ENCODE data around the gene HFE.

Gene HFE

DNA sequence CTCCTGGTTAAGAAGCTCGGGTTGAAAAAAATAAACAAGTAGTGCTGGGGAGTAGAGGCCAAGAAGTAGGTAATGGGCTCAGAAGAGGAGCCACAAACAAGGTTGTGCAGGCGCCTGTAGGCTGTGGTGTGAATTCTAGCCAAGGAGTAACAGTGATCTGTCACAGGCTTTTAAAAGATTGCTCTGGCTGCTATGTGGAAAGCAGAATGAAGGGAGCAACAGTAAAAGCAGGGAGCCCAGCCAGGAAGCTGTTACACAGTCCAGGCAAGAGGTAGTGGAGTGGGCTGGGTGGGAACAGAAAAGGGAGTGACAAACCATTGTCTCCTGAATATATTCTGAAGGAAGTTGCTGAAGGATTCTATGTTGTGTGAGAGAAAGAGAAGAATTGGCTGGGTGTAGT is 2.0 kb downstream of the HFE start (continued):
- TF ChIP-seq, protein P1, sequence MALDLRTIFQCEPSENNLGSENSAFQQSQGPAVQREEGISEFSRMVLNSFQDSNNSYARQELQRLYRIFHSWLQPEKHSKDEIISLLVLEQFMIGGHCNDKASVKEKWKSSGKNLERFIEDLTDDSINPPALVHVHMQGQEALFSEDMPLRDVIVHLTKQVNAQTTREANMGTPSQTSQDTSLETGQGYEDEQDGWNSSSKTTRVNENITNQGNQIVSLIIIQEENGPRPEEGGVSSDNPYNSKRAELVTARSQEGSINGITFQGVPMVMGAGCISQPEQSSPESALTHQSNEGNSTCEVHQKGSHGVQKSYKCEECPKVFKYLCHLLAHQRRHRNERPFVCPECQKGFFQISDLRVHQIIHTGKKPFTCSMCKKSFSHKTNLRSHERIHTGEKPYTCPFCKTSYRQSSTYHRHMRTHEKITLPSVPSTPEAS (tag by site-specific recombination; IDR thresholded peaks at IDR 0.05) = no peak

DNA sequence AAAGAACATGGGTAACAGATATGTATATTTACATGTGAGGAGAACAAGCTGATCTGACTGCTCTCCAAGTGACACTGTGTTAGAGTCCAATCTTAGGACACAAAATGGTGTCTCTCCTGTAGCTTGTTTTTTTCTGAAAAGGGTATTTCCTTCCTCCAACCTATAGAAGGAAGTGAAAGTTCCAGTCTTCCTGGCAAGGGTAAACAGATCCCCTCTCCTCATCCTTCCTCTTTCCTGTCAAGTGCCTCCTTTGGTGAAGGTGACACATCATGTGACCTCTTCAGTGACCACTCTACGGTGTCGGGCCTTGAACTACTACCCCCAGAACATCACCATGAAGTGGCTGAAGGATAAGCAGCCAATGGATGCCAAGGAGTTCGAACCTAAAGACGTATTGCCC is 5.2 kb downstream of the HFE start:
- no peak for TF ChIP-seq ZNF112 (tag by site-specific recombination; IDR thresholded peaks at IDR 0.05)
- no peak for TF ChIP-seq ZNF501 (tag by site-specific recombination; IDR thresholded peaks at IDR 0.05)
- no peak for TF ChIP-seq ZNF404 (tag by site-specific recombination; IDR thresholded peaks at IDR 0.05)
- no peak for TF ChIP-seq ZNF37A (tag by site-specific recombination; IDR thresholded peaks at IDR 0.05)
- ChIA-PET CTCF (interaction anchor here (0.7 to 20.5 kb wide), 3 partner anchors 12 to 49 kb away, joined by 3 to 724 read pairs (median 3); a partner anchor contains a TSS), POLR2A (interaction anchor here (0.9 to 1.7 kb wide), 2 partner anchors 23 to 60 kb away, joined by 3 to 5 read pairs; a partner anchor contains a TSS)
- Histone ChIP-seq H3K9me3 (ENCODE audit: control insufficient read depth, insufficient read depth, low read depth, low read length) (no peaks in the 10 kb centered on the region), H3K4me3 (ENCODE audit: low read depth, low read length) (no peak overlapping the region), H3K27ac (ENCODE audit: extremely low read depth, low read depth, low read length) (no peak overlapping the region), H3K4me1 (ENCODE audit: control insufficient read depth, insufficient read depth, low read length) (no peaks in the 10 kb centered on the region), H3K36me3 (ENCODE audit: control insufficient read depth in 2 of 2, insufficient read depth in 1 of 2, low read length in 2 of 2) (no peaks in the 10 kb centered on the region)

DNA sequence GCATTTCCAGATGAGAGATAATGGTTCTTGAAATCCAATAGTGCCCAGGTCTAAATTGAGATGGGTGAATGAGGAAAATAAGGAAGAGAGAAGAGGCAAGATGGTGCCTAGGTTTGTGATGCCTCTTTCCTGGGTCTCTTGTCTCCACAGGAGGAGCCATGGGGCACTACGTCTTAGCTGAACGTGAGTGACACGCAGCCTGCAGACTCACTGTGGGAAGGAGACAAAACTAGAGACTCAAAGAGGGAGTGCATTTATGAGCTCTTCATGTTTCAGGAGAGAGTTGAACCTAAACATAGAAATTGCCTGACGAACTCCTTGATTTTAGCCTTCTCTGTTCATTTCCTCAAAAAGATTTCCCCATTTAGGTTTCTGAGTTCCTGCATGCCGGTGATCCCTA is 6.8 kb downstream of the HFE start:
- Histone ChIP-seq H3K4me1 (ENCODE audit: control insufficient read depth, insufficient read depth, low read length) (no peaks in the 10 kb centered on the region), H3K27ac (ENCODE audit: extremely low read depth, low read depth, low read length) (no peak overlapping the region), H3K9me3 (ENCODE audit: control insufficient read depth, insufficient read depth, low read depth, low read length) (no peaks in the 10 kb centered on the region), H3K36me3 (ENCODE audit: control insufficient read depth in 2 of 2, insufficient read depth in 1 of 2, low read length in 2 of 2) (no peaks in the 10 kb centered on the region), H3K4me3 (ENCODE audit: low read depth, low read length) (no peak overlapping the region)
- TF ChIP-seq, protein P2, sequence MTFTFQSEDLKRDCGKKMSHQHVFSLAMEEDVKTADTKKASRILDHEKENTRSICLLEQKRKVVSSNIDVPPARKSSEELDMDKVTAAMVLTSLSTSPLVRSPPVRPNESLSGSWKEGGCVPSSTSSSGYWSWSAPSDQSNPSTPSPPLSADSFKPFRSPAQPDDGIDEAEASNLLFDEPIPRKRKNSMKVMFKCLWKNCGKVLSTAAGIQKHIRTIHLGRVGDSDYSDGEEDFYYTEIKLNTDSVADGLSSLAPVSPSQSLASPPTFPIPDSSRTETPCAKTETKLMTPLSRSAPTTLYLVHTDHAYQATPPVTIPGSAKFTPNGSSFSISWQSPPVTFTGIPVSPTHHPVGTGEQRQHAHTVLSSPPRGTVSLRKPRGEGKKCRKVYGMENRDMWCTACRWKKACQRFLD (tag by site-specific recombination; IDR thresholded peaks at IDR 0.05) = no peak
- TF ChIP-seq ZNF10 (tag by site-specific recombination; IDR thresholded peaks at IDR 0.05) (no peak), ZNF596 (tag by site-specific recombination; IDR thresholded peaks at IDR 0.05) (no peak), ZNF175 (tag by site-specific recombination; IDR thresholded peaks at IDR 0.05) (no peak), ZNF837 (tag by site-specific recombination; IDR thresholded peaks at IDR 0.05) (no peak), ZNF112 (tag by site-specific recombination; IDR thresholded peaks at IDR 0.05) (no peak), ZNF184 (tag by site-specific recombination; IDR thresholded peaks at IDR 0.05) (no peak), ZNF629 (tag by site-specific recombination; IDR thresholded peaks at IDR 0.05) (no peak), IKZF3 (tag by site-specific recombination; IDR thresholded peaks at IDR 0.05) (no peak), ZBTB48 (tag by site-specific recombination; IDR thresholded peaks at IDR 0.05) (no peak)
- TF ChIP-seq, protein P3, sequence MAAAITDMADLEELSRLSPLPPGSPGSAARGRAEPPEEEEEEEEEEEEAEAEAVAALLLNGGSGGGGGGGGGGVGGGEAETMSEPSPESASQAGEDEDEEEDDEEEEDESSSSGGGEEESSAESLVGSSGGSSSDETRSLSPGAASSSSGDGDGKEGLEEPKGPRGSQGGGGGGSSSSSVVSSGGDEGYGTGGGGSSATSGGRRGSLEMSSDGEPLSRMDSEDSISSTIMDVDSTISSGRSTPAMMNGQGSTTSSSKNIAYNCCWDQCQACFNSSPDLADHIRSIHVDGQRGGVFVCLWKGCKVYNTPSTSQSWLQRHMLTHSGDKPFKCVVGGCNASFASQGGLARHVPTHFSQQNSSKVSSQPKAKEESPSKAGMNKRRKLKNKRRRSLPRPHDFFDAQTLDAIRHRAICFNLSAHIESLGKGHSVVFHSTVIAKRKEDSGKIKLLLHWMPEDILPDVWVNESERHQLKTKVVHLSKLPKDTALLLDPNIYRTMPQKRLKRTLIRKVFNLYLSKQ (tag by site-specific recombination; IDR thresholded peaks at IDR 0.05; ENCODE audit: borderline replicate concordance) = no peak
- TF ChIP-seq, protein P4, sequence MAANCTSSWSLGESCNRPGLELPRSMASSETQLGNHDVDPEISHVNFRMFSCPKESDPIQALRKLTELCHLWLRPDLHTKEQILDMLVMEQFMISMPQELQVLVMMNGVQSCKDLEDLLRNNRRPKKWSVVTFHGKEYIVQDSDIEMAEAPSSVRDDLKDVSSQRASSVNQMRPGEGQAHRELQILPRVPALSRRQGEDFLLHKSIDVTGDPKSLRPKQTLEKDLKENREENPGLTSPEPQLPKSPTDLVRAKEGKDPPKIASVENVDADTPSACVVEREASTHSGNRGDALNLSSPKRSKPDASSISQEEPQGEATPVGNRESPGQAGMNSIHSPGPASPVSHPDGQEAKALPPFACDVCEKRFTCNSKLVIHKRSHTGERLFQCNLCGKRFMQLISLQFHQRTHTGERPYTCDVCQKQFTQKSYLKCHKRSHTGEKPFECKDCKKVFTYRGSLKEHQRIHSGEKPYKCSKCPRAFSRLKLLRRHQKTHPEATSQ (tag by site-specific recombination; IDR thresholded peaks at IDR 0.05) = no peak
- TF ChIP-seq, protein P5, sequence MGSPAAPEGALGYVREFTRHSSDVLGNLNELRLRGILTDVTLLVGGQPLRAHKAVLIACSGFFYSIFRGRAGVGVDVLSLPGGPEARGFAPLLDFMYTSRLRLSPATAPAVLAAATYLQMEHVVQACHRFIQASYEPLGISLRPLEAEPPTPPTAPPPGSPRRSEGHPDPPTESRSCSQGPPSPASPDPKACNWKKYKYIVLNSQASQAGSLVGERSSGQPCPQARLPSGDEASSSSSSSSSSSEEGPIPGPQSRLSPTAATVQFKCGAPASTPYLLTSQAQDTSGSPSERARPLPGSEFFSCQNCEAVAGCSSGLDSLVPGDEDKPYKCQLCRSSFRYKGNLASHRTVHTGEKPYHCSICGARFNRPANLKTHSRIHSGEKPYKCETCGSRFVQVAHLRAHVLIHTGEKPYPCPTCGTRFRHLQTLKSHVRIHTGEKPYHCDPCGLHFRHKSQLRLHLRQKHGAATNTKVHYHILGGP (tag by site-specific recombination; IDR thresholded peaks at IDR 0.05) = no peak
- TF ChIP-seq, protein P6, sequence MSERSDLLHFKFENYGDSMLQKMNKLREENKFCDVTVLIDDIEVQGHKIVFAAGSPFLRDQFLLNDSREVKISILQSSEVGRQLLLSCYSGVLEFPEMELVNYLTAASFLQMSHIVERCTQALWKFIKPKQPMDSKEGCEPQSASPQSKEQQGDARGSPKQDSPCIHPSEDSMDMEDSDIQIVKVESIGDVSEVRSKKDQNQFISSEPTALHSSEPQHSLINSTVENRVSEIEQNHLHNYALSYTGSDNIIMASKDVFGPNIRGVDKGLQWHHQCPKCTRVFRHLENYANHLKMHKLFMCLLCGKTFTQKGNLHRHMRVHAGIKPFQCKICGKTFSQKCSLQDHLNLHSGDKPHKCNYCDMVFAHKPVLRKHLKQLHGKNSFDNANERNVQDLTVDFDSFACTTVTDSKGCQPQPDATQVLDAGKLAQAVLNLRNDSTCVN (tag by site-specific recombination; optimal IDR thresholded peaks at IDR 0.05) = no peak
- CTCF ChIA-PET = interaction anchor here (0.6 to 20.5 kb wide), 4 partner anchors 9 to 75 kb away, joined by 3 to 724 read pairs (median 4); no protein-coding TSS in a partner anchor
- POLR2A ChIA-PET = interaction anchor here (1.3 to 1.8 kb wide), 2 partner anchors 30 to 62 kb away, joined by 4 to 5 read pairs; a partner anchor contains a TSS
